NCI-H226 (cell line): ENCODE results near the gene GNAI1.
A peak's percentile ranks its signal among the peaks of the same experiment; 100 is the strongest.

ENCODE experiments used
- DNase-seq: peaks from one replicate; pipeline ENCODE4 v3.0.0-alpha.2; 2015

GNAI1 gene

GRCh38 chr7:80161466-80161865, 26.8 kb downstream of the GNAI1 start:
- DNase-seq: no peak

- no peak for DNase-seq
Observed at GRCh38 chr7:80165177-80165576, 30.5 kb downstream of the GNAI1 start.

- no peak for DNase-seq
Observed at GRCh38 chr7:80170445-80170844, 35.8 kb downstream of the GNAI1 start.

GRCh38 chr7:80172387-80172786, 37.8 kb downstream of the GNAI1 start:
- DNase-seq: no peak

GRCh38 chr7:80175744-80176143, 41.1 kb downstream of the GNAI1 start:
- no peak for DNase-seq

DNA sequence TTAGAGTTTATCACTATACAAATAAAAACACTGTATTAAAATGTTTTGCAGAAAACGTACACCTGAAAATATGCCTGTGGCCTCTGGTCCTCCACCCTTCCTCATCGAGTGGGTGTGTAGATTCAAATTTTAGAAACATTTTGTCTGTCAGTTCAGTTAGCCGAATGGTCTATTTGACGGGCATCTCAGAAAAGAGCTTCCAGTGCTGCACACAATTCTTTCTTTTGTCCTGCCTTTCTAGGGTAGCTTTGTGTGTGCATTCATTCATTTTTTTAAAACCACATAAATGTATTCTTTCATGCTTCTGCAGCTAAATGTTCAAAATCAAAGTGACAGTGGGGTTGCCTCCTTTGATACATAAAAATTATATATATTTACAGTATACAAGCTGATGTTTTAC, 46.8 kb downstream of the GNAI1 start:
- DNase-seq: no peak

GRCh38 chr7:80182630-80183276, 48.1 kb downstream of the GNAI1 start:
- DNase-seq: peak; percentile 22

DNA sequence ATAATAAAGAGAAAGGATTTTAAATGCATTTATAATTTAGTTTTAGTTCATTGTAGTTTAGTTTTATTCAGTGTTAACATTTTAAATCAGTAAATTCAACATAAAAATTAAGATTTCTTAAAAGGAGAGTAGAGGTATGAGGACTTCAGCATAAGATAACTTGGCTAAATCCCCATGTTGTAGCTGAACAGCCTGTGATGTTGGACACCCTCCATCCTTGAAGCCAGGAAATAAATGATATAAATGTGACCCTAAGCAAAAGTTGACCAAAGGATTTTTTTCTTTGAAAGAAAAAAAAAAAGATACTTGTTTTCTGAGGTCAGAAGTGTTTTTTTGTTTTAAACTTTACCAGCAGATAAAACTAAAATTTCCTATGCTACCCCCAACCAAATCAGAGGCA, 48.7 kb downstream of the GNAI1 start:
- DNase-seq: no peak

DNA sequence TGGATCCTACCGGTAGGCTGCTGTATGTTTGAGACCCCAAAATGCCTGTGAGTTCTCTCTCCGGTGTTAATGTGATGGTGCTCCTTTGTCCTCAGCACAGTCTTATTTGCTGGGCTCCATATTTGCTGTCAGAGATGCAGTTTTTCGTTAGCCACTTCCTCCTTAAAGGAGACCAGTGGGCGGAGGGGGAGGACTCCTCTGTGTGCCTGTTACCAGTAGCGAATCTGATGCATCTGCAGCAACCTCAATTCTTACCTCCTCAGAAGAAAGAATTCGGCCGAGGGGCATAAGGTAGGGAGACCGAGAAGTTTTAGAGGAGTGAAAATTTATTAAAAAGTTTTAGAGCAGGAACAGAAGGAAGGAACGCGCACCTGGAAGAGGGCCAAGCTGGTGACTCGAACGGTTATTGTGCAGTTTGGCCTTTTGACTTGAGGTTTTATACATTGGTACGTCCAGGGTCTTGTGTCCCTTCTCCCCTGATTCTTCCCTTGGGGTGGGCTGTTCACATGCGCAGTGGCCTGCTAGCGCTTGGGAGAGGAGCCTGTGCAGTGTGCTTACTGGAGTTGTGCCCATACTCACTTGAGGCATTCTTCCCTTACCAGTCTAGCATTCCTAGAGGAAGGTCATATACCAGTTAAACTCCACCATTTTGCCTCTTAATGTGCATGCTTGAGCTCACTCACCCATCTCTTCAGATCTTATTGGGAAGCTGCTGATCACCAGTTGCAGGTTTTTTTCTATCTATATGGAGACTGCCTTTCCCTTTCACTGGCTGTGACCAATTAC, 49.5 kb downstream of the GNAI1 start:
- DNase-seq: no peak

GRCh38 chr7:80184693-80185092, 50.1 kb downstream of the GNAI1 start:
- DNase-seq: no peak

GRCh38 chr7:80185571-80185970, 50.9 kb downstream of the GNAI1 start:
- no peak for DNase-seq

- no peak for DNase-seq
Observed at GRCh38 chr7:80186721-80187120, 52.1 kb downstream of the GNAI1 start.

DNA sequence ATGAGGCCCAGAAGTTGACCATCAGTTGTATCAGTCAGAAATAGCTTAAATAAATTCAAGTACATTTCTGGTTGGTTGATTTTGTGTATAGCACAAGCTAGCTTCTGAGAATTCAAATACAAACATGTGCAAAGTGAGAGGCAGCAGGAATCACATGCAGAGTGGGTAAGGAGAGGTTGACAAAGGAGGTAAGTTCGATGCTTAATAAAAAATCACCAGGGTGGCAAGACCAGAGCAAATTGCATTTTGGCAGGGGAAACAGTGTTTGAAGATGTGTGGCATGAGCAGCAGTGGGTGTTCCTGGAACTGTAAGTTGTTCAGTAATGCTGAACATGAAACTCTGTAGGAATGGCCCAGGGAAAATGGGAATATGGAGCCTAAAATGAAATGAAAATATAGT, 52.6 kb downstream of the GNAI1 start:
- DNase-seq: no peak

- DNase-seq: no peak
Observed at GRCh38 chr7:80187727-80188126, 53.1 kb downstream of the GNAI1 start.

DNA sequence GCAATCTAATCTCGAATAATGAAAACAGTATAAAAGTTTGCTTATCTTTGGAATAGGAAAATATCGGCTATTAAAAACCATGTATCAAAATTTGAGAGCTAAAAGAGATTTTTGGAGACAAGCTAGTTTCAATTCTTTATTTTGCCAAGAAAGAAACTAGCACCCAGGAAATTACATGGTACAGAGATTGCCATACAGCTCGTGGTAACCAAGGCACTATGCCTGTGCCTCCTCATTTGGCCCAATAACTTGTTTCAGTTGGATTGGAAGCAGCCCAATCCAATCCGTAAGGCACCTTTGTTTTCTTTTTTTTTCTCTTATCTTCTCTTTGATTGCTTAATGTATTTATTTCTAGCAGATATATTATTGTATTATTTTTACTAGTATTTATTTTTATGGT, 55.0 kb downstream of the GNAI1 start:
- DNase-seq: no peak

GRCh38 chr7:80197627-80198026, 63.0 kb downstream of the GNAI1 start:
- no peak for DNase-seq

DNA sequence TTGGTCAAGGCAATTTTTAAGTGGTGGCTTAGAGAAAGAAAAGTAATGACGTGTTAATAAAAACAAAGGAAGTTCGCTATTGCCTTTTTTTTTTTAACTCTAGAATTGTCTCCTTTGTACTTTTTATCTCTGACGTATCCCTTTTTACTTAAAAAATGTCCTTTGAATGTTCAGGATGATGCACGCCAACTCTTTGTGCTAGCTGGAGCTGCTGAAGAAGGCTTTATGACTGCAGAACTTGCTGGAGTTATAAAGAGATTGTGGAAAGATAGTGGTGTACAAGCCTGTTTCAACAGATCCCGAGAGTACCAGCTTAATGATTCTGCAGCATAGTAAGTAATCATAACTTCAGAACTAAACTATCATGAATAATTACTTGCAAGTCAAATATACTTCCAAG, 64.4 kb downstream of the GNAI1 start:
- DNase-seq: no peak

DNA sequence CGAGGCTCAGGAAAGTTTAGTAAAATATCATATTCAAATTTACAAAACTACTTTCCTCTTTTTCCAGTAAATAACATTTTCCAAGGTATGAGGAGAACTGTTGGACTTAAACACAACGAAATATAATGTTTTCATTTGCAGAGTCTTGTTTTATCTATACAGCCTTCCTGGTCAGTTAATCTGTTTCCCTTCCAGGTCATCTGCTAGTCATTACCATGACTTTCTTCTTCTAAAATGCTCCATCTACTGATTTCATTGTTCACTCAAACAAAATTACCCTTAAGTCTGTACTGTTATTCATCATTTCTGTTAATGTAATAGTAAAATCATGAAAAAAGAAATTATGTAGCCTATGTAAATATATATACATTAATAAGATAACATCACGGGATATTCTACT, 69.8 kb downstream of the GNAI1 start:
- no peak for DNase-seq

DNA sequence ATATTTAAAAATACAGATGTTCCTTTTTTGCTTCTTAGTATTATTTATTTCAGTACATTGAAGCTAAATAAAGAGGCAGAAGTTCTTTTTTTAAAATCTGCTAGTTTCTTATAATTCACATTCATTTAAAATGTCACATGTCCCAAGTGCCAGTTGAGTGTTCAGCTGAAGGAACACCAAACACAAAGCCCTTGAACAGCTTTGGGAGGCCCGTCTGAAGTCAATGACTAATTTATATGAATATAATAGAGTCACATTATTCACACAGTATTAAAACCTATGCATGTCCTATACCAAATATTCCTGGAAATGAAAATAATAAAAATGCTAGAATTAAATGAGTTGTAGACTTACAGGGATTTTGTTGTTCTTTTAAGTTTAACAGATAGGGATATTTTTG, 70.3 kb downstream of the GNAI1 start:
- DNase-seq: no peak

- no peak for DNase-seq
Observed at GRCh38 chr7:80206763-80207162, 72.1 kb downstream of the GNAI1 start.

DNA sequence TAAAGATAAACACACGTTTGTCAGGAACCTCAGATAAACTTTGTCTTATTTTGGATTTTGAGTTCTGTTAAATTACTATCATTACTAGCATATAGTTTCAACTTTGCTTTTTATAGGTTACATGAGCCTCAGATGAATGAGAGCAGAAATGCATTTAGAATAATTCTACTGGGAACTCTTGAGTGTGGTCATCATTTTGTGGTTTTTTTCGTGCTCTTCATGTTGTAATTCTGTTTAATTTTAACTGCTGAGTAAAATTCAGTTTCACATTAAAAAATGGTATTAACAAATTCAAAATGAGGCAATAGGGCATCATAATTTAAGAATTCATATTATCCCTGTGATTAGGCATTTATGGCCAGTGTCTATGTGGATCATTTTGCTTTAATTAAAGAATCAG, 72.9 kb downstream of the GNAI1 start:
- DNase-seq: no peak

DNA sequence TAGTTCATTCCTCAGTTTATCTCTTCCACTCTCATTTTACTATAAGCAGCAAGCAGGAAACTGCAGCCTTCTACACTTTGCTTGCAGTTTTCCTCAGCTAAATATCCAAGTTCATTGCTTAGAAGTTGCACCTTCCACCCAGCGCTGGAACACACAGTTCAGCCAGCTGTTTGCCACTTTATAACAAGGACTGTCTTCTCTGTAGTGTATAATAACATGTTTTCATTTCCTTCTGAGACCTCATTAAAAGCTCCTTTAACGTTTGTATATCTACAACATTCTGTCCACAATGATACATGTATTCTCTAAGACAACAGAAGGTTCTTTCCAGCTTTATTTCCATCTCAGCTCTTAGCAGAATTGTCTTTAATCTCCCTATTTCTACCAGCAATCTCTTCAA, 74.1 kb downstream of the GNAI1 start:
- no peak for DNase-seq

DNA sequence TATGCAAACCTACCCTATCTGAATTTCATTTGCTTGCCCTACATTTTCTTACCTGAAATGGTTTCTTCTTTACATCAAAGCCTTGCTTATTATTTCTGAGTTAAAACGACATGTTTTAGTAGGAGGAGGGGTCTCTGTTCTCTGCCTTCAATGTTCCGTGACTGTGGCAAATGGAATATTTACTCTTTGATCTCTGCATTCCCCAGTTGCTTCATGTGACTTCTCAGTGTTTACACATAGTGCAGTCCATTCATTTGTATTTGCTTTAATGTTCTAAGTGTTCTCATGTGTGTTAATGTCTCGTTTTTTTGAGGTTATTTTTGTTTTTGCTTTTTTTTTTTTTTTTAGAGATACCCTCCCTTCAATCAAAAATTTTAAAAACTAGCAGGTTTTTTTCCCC, 75.8 kb downstream of the GNAI1 start:
- DNase-seq: no peak

DNA sequence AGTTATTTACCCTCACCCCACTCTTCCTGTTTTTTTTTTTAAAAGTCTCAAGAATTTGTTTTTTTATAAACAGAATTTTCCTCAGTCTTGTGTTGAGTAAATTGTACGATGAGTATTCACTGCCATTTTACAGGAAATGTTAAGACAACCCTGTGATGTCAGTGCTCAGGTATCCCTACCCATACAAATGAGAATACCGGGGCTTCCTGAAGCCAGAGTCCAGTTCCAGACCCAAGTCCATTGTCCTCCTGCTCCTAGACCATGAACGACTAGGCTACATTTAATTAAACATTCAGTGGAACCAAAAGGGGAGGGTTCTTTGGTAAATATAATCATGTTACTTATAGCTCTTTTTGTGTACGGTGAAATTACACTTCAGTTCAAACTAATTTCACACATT, 79.2 kb downstream of the GNAI1 start:
- DNase-seq: no peak

- DNase-seq: no peak
Observed at GRCh38 chr7:80215734-80216133, 81.1 kb downstream of the GNAI1 start.
